Measurements from ENCODE around the gene CDH16. TPM values are rescaled to one million over a fixed set of nuclear protein-coding genes. Genes with fewer than 3 reads are reported as not detected.
A peak's percentile ranks its signal among the peaks of the same experiment; 100 is the strongest.

Gene CDH16
- total and polyA plus RNA-seq, 7 donors: 0.53 to 3.3 (median 0.75) TPM; not detected in 2

DNA sequence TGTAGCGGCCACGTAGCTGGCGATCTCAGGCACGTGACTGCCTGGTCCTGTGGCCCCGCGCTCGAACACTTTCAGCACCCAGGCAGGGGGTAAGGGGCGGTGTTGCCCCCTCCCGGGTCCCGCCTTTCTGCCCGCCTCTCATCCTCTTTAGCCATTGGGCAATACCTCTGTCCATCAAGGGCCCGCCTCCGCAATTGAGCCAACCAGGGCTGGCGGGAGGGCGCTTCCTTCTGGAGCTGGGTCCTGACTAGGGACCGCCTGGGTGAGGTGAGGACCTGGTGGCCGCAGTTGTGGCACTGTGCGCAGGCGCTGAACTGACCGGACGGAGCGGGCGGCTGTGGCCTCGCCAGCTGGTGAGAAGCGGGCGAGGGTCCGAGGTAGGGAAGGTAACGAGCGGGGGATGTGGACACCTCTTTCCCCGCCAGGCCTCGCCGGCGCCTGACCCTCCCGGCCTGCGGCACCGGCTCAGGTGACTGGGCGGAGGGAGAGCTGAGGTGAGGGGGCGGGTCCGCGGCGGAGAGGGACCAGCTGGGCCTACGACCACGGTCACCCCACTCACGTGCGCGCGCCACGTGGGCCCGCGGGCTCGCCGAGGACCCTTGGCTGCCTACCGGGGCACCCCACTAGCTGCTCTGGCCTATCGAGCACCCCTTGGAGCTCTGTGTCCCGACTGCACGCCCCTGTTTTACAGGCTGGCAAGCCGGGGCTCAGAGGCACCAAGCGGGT lies 38.2 kb downstream of the CDH16 start, which contains the start of gene PDP2:
PDP2 (plus strand) TSS at position 228 of the 726 bp plus-strand sequence. CDS start 3,770 bp downstream, outside the sequence.
- WGBS, 3 donors: 0 to 1% (median 1%) methylated on average over 39 to 58 of the region's 58 CpGs

GRCh38 chr16:66878067-66878466 lies 40.6 kb downstream of the CDH16 start:
- no peaks in the 10 kb centered on the region for H3K9me3 ChIP-seq
- no peak overlapping the region for H3K4me3 ChIP-seq
- DNase-seq (no peak), ATAC-seq (no peak)
- H3K27me3 ChIP-seq (ENCODE audit: insufficient read depth in 3 of 3, low read length in 2 of 3): no peaks in the 10 kb centered on the region
- TF ChIP-seq, protein P1, sequence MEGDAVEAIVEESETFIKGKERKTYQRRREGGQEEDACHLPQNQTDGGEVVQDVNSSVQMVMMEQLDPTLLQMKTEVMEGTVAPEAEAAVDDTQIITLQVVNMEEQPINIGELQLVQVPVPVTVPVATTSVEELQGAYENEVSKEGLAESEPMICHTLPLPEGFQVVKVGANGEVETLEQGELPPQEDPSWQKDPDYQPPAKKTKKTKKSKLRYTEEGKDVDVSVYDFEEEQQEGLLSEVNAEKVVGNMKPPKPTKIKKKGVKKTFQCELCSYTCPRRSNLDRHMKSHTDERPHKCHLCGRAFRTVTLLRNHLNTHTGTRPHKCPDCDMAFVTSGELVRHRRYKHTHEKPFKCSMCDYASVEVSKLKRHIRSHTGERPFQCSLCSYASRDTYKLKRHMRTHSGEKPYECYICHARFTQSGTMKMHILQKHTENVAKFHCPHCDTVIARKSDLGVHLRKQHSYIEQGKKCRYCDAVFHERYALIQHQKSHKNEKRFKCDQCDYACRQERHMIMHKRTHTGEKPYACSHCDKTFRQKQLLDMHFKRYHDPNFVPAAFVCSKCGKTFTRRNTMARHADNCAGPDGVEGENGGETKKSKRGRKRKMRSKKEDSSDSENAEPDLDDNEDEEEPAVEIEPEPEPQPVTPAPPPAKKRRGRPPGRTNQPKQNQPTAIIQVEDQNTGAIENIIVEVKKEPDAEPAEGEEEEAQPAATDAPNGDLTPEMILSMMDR (IDR thresholded peaks at IDR 0.05): no peak
- 54 to 63% (median 61%) methylated on average over 5 of the region's 5 CpGs for WGBS, 3 donors
- intact Hi-C loops (cut with DNase I): no loop called here
- no peaks in the 10 kb centered on the region for H3K4me1 ChIP-seq
- H3K27ac ChIP-seq: no peak overlapping the region
- no peaks in the 10 kb centered on the region for H3K36me3 ChIP-seq (ENCODE audit: insufficient read depth in 1 of 2, low read depth in 1 of 2)

More for the DNA sequence above, 38.2 kb downstream of the CDH16 start, which contains the start of gene PDP2:
- intact Hi-C loops (cut with DNase I): no loop called here
- peak within 1 kb of the TSS; percentile 79 for H3K27ac ChIP-seq
- ATAC-seq (peak; percentile 96 to 98 (median 98)), DNase-seq (peak; percentile 93 to 96)
- TF ChIP-seq, protein P1 (IDR thresholded peaks at IDR 0.05): no peak
- H3K4me1 ChIP-seq: no peaks in the 10 kb centered on the region
- no peaks in the 10 kb centered on the region for H3K9me3 ChIP-seq
- H3K36me3 ChIP-seq (ENCODE audit: insufficient read depth in 1 of 2, low read depth in 1 of 2): peaks cover 0 to 22% of the 10 kb centered on the region in 2 donors
- H3K27me3 ChIP-seq (ENCODE audit: insufficient read depth in 3 of 3, low read length in 2 of 3): no peaks in the 10 kb centered on the region
- H3K4me3 ChIP-seq: peak within 1 kb of the TSS; percentile 97

DNA sequence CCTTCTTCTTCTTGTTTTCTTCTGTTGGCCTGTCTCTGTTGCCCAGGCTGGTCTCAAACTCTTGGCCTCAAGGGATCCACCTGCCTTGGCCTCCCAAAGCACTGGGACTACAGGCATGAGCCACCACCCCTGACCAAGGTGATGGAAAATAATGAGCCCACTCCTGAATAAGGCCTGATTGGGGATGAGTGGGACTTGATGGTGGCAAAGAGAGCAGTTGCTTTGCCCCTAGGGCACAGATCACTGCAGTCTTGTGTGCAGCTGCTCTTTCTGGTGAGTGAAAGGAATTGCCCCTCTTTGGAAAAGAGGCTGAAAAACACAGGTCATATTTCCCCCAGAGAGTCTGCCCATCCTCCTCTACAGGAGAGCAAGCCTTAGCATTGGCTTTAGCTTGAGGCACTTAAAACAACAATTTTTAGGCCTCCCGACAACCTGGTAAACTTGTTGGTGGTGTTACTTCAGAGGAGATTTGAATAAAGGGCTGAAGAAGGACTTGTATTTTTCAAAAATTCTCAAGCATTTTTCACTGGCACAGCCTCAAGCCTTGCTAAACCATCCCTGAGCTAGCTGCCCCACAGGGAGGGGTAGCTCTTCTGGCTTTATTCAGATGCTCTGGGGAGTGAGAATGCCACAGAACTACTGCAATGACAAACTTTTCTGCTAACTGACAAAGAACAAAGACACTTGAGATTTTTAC lies 44.5 kb downstream of the CDH16 start:
- WGBS, 3 donors: 72 to 80% (median 80%) methylated on average over 1 of the region's 1 CpG
- H3K36me3 ChIP-seq (ENCODE audit: insufficient read depth in 1 of 2, low read depth in 1 of 2): no peaks in the 10 kb centered on the region
- TF ChIP-seq, protein P1 (IDR thresholded peaks at IDR 0.05): no peak

DNA sequence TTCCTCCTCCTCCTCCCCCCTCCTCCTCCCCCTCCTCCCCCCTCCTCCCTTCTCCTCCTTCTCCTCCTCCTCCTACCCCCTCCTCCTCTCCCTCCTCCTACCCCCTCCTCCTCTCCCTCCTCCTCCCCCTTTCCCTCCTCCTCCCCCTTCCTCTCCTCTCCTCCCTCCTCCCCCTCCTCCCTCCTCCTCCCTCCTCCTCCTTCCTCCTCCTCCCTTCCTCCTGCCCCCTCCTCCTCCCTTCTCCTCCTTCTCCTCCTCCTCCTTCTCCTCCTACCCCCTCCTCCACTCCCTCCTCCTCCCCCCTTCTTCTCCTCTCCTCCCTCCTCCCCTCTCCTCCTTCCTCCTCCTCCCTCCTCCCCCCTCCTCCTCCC lies 45.0 kb downstream of the CDH16 start:
- DNase-seq (no peak), ATAC-seq (no peak)
- peaks cover 4% of the 10 kb centered on the region for H3K4me1 ChIP-seq
- no peaks in the 10 kb centered on the region for H3K36me3 ChIP-seq (ENCODE audit: insufficient read depth in 1 of 2, low read depth in 1 of 2)
- intact Hi-C loops (cut with DNase I): loop anchor here in 1 of 2 donors (5.0 kb wide), 2 partner anchors 221 to 466 kb away; no protein-coding TSS in a partner anchor
- H3K9me3 ChIP-seq: no peaks in the 10 kb centered on the region
- H3K27me3 ChIP-seq (ENCODE audit: insufficient read depth in 3 of 3, low read length in 2 of 3): no peaks in the 10 kb centered on the region
- H3K4me3 ChIP-seq: no peak overlapping the region
- TF ChIP-seq, protein P1 (IDR thresholded peaks at IDR 0.05): no peak
- no peak overlapping the region for H3K27ac ChIP-seq

More for the DNA sequence above, 44.5 kb downstream of the CDH16 start:
- Histone ChIP-seq H3K27ac (no peak overlapping the region), H3K9me3 (no peaks in the 10 kb centered on the region), H3K27me3 (ENCODE audit: insufficient read depth in 3 of 3, low read length in 2 of 3) (no peaks in the 10 kb centered on the region), H3K4me3 (no peak overlapping the region), H3K4me1 (peaks cover 4% of the 10 kb centered on the region)
- ATAC-seq (no peak), DNase-seq (no peak)
- intact Hi-C loops (cut with DNase I): loop anchor here in 1 of 2 donors (5.0 kb wide), 2 partner anchors 222 to 467 kb away; no protein-coding TSS in a partner anchor

All from psoas muscle (tissue), 8 donors.